ENCODE data around the gene AZIN2. TPM values are rescaled to one million over a fixed set of nuclear protein-coding genes. Genes with fewer than 3 reads are reported as not detected.

The AZIN2 gene
- total and polyA plus RNA-seq, 2 of the 8 experiments (the other 6 are each of a cell fraction or from before 2014, with no cell fraction given): 0.22 to 0.91 TPM

DNA sequence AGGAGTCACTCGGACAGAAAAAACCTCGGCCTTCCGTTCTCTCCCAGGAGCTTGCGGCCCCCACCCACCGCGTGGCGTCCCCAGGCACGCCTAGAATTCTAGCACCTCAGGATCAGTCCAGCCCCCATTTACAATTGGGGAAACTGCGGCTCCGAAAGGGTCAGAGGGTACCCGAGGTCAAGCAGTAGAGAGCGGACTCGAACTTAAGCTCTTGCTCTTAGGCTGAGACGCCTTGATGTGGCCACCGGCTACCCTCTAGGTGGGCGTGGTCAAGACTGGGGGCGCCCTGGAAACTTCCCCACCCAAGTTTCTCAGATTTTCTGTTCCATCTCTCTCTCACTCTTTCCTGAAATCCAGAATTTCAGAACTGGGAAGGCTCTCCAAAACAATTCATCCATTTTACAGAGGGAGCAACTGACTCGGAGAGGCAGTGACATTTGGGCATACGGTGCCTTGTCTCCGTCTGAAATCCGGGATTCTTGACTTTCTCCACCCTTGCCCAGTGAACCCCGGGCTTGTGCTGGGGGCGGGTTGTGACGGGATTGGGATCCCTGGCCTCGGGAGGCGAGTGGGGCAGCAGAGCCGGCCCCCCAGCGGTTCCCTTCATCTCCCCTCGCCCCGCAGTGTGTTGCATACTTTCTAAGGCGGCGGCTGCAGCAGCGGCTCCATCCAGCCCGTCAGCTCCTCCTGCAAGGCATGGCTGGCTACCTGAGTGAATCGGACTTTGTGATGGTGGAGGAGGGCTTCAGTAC is 777 bp downstream of the AZIN2 start (continued):
- TF ChIP-seq CREB1 (IDR thresholded peaks at IDR 0.05) (no peak), BACH1 (IDR thresholded peaks at IDR 0.05; ENCODE audit: low read length) (no peak), RBBP5 (IDR thresholded peaks at IDR 0.05; ENCODE audit: borderline replicate concordance, low read depth, low read length) (no peak), SUZ12 (IDR thresholded peaks at IDR 0.05; ENCODE audit: low read length) (peak; percentile 54; the same call in 1 of the 2 replicates)
- TF ChIP-seq, protein P1, sequence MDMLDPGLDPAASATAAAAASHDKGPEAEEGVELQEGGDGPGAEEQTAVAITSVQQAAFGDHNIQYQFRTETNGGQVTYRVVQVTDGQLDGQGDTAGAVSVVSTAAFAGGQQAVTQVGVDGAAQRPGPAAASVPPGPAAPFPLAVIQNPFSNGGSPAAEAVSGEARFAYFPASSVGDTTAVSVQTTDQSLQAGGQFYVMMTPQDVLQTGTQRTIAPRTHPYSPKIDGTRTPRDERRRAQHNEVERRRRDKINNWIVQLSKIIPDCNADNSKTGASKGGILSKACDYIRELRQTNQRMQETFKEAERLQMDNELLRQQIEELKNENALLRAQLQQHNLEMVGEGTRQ (IDR thresholded peaks at IDR 0.05; ENCODE audit: low read length): no peak
- TF ChIP-seq, protein P2, sequence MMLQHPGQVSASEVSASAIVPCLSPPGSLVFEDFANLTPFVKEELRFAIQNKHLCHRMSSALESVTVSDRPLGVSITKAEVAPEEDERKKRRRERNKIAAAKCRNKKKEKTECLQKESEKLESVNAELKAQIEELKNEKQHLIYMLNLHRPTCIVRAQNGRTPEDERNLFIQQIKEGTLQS (IDR thresholded peaks at IDR 0.05; ENCODE audit: insufficient read depth, low read depth, low read length): no peak

All from H1 (cell line).